HCT116 (cell line): Measurements from ENCODE around the gene AUTS2. TPM values are rescaled to one million over a fixed set of nuclear protein-coding genes. Genes with fewer than 3 reads are reported as not detected.

Experiments
- ATAC-seq: fragments of 200-7000 bp; cut with Tn5 transposase; 2 replicates; pipeline ENCODE4 v1.9.1; 2020; ENCODE audit warnings: mild to moderate bottlenecking, moderate library complexity
- BruUV-seq: library from RNA; stranded (reverse); fragments of 400-500 nt; replicated peaks from 2 replicates; lab custom pipeline; 2021; lab: Mats Ljungman, UMichigan
- CTCF ChIA-PET: fragments of 300-600 bp; sonication (Branson Sonifier 250); formaldehyde crosslinking; loops from one replicate; lab custom pipeline; 2021; ENCODE audit warnings: antibody characterized with exemption; lab: Charles Lee
- POLR2A ChIA-PET: fragments of 300-600, 350-600 bp; sonication (Branson Sonifier 250); formaldehyde crosslinking; loops from one replicate; lab custom pipeline; 2021; ENCODE audit warnings: antibody characterized with exemption; lab: Charles Lee
- RAD21 ChIA-PET, 2 experiments: fragments of 300-600 bp; sonication (Branson Sonifier 250); formaldehyde crosslinking; loops; one replicate each; lab custom pipeline; 2023; ENCODE audit warnings: low total read pairs in 2 of 2; ENCODE audit not compliant: uncharacterized antibody in 2 of 2, unreplicated experiment in 2 of 2, low non-redundant PET in 1 of 2; lab: Charles Lee
- DNase-seq: peaks from one replicate; pipeline ENCODE4 v3.0.0-alpha.2; 2010; ENCODE audit warnings: low read depth, low spot score
- H2AFZ ChIP-seq: fragments of 200-600 bp; shearing (Covaris generic), sonication (generic); 2 replicates; pipeline ENCODE4 v1.6.1; 2017; ENCODE audit warnings: low read depth, mixed run types, mixed read lengths, antibody characterized with exemption, low read length; ENCODE audit not compliant: poor library complexity, severe bottlenecking
- H3K27ac ChIP-seq: 2 replicates; pipeline ENCODE4 v1.5.1; 2012; ENCODE audit warnings: low read depth, low read length
- H3K27me3 ChIP-seq: fragments of 200-600 bp; sonication (generic); 2 replicates; pipeline ENCODE4 v1.6.1; 2016; ENCODE audit warnings: mixed run types, low read length, mixed read lengths; ENCODE audit not compliant: insufficient read depth
- H3K36me3 ChIP-seq, 2 experiments: fragments of 200-500 bp in 1 of 2; fragments of 200-600 bp in 1 of 2; sonication (Bioruptor generic) in 1 of 2; sonication (generic) in 1 of 2; 2 replicates each; pipeline versions ENCODE4 v1.5.1 to v1.6.1; 2014 to 2016; ENCODE audit warnings: low read length in 2 of 2, inconsistent platforms in 1 of 2, mixed read lengths in 1 of 2, mixed run types in 1 of 2; ENCODE audit not compliant: insufficient read depth in 2 of 2, control insufficient read depth in 1 of 2
- H3K4me1 ChIP-seq, 2 experiments: fragments of 200-600 bp in 1 of 2; sonication (generic) in 1 of 2; 2 replicates each; pipeline versions ENCODE4 v1.5.1 to v1.6.1; 2012 to 2017; ENCODE audit warnings: low read length in 2 of 2, inconsistent platforms in 1 of 2, mild to moderate bottlenecking in 1 of 2, mixed read lengths in 1 of 2, mixed run types in 1 of 2, moderate library complexity in 1 of 2; ENCODE audit not compliant: insufficient read depth in 2 of 2, control insufficient read depth in 1 of 2
- H3K4me2 ChIP-seq: fragments of 200-600 bp; sonication (generic); 2 replicates; pipeline ENCODE4 v1.6.1; 2017; ENCODE audit warnings: mixed run types, low read length, mixed read lengths
- H3K4me3 ChIP-seq, 2 experiments: fragments of 200-600 bp in 1 of 2; sonication (generic) in 1 of 2; replicated peaks in 1 of 2; 2 replicates each; pipeline ENCODE4 v1.5.1; 2011 to 2016; ENCODE audit warnings: low read length in 2 of 2, control low read depth in 1 of 2, low read depth in 1 of 2, mild to moderate bottlenecking in 1 of 2, mixed read lengths in 1 of 2, mixed run types in 1 of 2
- H3K79me2 ChIP-seq: fragments of 200-600 bp; sonication (generic); 2 replicates; pipeline ENCODE4 v1.6.1; 2017; ENCODE audit warnings: mild to moderate bottlenecking, mixed run types, low read length, moderate library complexity, mixed read lengths; ENCODE audit not compliant: insufficient read depth
- H3K9ac ChIP-seq: fragments of 200-600 bp; sonication (generic); 2 replicates; pipeline ENCODE4 v1.6.1; 2016; ENCODE audit warnings: low read length, mixed read lengths
- H3K9me2 ChIP-seq: fragments of 200-600 bp; sonication (generic), shearing (Covaris generic); 2 replicates; pipeline ENCODE4 v1.6.1; 2017; ENCODE audit warnings: mixed run types, mild to moderate bottlenecking, moderate library complexity; ENCODE audit not compliant: insufficient read depth
- H3K9me3 ChIP-seq, 2 experiments: fragments of 200-500 bp in 1 of 2; fragments of 200-600 bp in 1 of 2; sonication (Bioruptor generic) in 1 of 2; sonication (generic) in 1 of 2; 2 replicates each; pipeline ENCODE4 v1.6.1; 2014 to 2017; ENCODE audit warnings: low read length in 2 of 2, mixed read lengths in 2 of 2, inconsistent platforms in 1 of 2, low read depth in 1 of 2, mild to moderate bottlenecking in 1 of 2, mixed run types in 1 of 2, moderate library complexity in 1 of 2; ENCODE audit not compliant: control insufficient read depth in 1 of 2, insufficient read depth in 1 of 2
- H4K20me1 ChIP-seq: fragments of 200-600 bp; sonication (generic), shearing (Covaris generic); 2 replicates; pipeline ENCODE4 v1.6.1; 2017; ENCODE audit warnings: mixed run types, mild to moderate bottlenecking, moderate library complexity; ENCODE audit not compliant: insufficient read depth
- CBX3 ChIP-seq: IDR thresholded peaks from 2 replicates; pipeline ENCODE4 v1.6.1; 2012; ENCODE audit warnings: low read depth
- CEBPB ChIP-seq: IDR thresholded peaks from 2 replicates; pipeline ENCODE4 v1.6.1; 2012; ENCODE audit warnings: low read depth
- EGR1 ChIP-seq: IDR thresholded peaks from 2 replicates; pipeline ENCODE4 v1.6.1; 2012; ENCODE audit warnings: low read depth
- EZH2 ChIP-seq: fragments of 200-600 bp; sonication (generic); IDR thresholded peaks from 2 replicates; pipeline ENCODE4 v1.6.1; 2017; ENCODE audit warnings: antibody characterized with exemption, mixed run types
- EZH2phosphoT487 ChIP-seq: fragments of 200-600 bp; IDR thresholded peaks from 2 replicates; pipeline ENCODE4 v1.6.1; 2018; ENCODE audit warnings: antibody characterized with exemption, borderline replicate concordance
- JUND ChIP-seq: IDR thresholded peaks from 2 replicates; pipeline ENCODE4 v1.6.1; 2012
- RAD21 ChIP-seq: IDR thresholded peaks from 2 replicates; pipeline ENCODE4 v1.6.1; 2012; ENCODE audit warnings: low read depth, mild to moderate bottlenecking
- SP1 ChIP-seq: IDR thresholded peaks from 2 replicates; pipeline ENCODE4 v1.6.1; 2012; ENCODE audit warnings: low read depth
- SRF ChIP-seq: IDR thresholded peaks from 2 replicates; pipeline ENCODE4 v1.6.1; 2012; ENCODE audit warnings: low read depth
- TCF7L2 ChIP-seq: IDR thresholded peaks from 2 replicates; pipeline ENCODE4 v1.7.0; 2011; ENCODE audit warnings: borderline replicate concordance, inconsistent platforms; ENCODE audit not compliant: insufficient read depth, insufficient read length; ENCODE audit errors: extremely low read depth
- ZFX ChIP-seq: fragments of 450-650 bp; IDR thresholded peaks from 2 replicates; pipeline ENCODE4 v1.6.1; 2017
- ZNF274 ChIP-seq: fragments of 200-500 bp; sonication (Bioruptor generic); IDR thresholded peaks from 2 replicates; pipeline ENCODE4 v1.6.1; 2014; ENCODE audit warnings: mild to moderate bottlenecking, low read depth, low read length, inconsistent platforms
- intact Hi-C: fragments of 100-400 bp; cut with micrococcal nuclease; formaldehyde crosslinking; loops from 2 replicates; pipeline ENCODE4 v1.10.0; 2022
- total RNA-seq: library from RNA; stranded (reverse); gene quantifications from one replicate; pipeline ENCODE4 v1.2.1, GENCODE V29; 2021; ENCODE audit not compliant: unreplicated experiment
- TF ChIP-seq, protein P1 (sequence below), 3 experiments: fragments of 200-600 bp in 1 of 3; sonication (generic) in 1 of 3; IDR thresholded peaks in 2 of 3; conservative IDR thresholded peaks in 1 of 3; 2 replicates each; pipeline ENCODE4 v1.5.1; 2012 to 2017; ENCODE audit warnings: low read depth in 2 of 3, low read length in 2 of 3, antibody characterized with exemption in 1 of 3, borderline replicate concordance in 1 of 3, control low read depth in 1 of 3, mild to moderate bottlenecking in 1 of 3, mixed read lengths in 1 of 3, mixed run types in 1 of 3, moderate library complexity in 1 of 3; ENCODE audit not compliant: insufficient read depth in 1 of 3
- TF ChIP-seq, protein P2 (sequence below): IDR thresholded peaks from 2 replicates; pipeline ENCODE4 v1.6.1; 2012
- TF ChIP-seq, protein P3 (sequence below): IDR thresholded peaks from 2 replicates; pipeline ENCODE4 v1.6.1; 2012; ENCODE audit warnings: low read depth

AUTS2 gene
- total RNA-seq, 1 experiment from 2014 or later: 0.93 TPM

DNA sequence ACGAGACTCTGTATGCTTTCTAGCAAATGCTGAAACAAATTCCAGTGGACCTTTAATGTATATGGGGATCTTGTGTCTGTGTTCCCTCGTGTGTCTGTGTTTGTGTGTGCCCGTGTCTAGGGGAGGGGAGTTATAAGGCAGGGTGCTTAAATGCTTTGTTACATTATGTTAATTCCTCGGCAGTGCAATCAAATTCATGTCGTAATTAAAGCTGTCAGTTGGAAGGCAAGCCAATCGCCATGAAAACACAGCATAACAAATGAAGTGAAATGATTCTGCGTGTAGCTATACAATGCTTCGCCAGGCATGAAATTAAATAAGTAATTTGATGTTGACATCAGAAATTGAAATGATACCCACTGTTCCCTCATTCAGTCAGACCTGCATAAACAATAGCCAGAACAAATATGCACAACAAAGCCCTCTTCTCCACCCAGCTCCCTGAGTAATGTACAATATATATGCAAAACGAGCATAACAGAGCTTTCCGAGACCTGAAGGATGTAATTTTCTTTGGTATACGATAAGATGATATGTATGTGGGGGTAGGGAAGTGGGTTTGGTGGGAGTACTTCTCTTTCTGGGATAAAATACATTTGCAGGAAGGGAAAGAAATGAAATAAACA, 534.1 kb downstream of the AUTS2 start:
- Histone ChIP-seq H3K36me3 (no peaks in the 10 kb centered on the region), H4K20me1 (no peaks in the 10 kb centered on the region), H3K4me1 (no peaks in the 10 kb centered on the region), H3K9ac (no peak overlapping the region), H3K27ac (no peak overlapping the region), H3K79me2 (no peaks in the 10 kb centered on the region), H3K27me3 (no peaks in the 10 kb centered on the region), H3K9me2 (no peaks in the 10 kb centered on the region), H3K9me3 (peaks cover 11 to 26% of the 10 kb centered on the region in 2 experiments; a peak in 2 of 4 replicates), H3K4me3 (no peak overlapping the region), H2AFZ (no peak overlapping the region), H3K4me2 (no peak overlapping the region)
- no peak for DNase-seq
- POLR2A ChIA-PET: no interaction called here
- CTCF ChIA-PET: no interaction called here
- TF ChIP-seq SRF (no peak), TCF7L2 (no peak), SP1 (no peak), EZH2phosphoT487 (no peak), ZNF274 (no peak), CBX3 (no peak), CEBPB (no peak), EGR1 (no peak), JUND (no peak), ZFX (no peak), EZH2 (no peak), RAD21 (no peak)
- TF ChIP-seq, protein P1, sequence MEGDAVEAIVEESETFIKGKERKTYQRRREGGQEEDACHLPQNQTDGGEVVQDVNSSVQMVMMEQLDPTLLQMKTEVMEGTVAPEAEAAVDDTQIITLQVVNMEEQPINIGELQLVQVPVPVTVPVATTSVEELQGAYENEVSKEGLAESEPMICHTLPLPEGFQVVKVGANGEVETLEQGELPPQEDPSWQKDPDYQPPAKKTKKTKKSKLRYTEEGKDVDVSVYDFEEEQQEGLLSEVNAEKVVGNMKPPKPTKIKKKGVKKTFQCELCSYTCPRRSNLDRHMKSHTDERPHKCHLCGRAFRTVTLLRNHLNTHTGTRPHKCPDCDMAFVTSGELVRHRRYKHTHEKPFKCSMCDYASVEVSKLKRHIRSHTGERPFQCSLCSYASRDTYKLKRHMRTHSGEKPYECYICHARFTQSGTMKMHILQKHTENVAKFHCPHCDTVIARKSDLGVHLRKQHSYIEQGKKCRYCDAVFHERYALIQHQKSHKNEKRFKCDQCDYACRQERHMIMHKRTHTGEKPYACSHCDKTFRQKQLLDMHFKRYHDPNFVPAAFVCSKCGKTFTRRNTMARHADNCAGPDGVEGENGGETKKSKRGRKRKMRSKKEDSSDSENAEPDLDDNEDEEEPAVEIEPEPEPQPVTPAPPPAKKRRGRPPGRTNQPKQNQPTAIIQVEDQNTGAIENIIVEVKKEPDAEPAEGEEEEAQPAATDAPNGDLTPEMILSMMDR (IDR thresholded peaks at IDR 0.05 in 2 of 3, conservative IDR thresholded peaks at IDR 0.05 in 1 of 3; ENCODE audit: borderline replicate concordance in 1 of 3, insufficient read depth in 1 of 3, low read depth in 2 of 3, low read length in 2 of 3): no peak
- TF ChIP-seq, protein P2, sequence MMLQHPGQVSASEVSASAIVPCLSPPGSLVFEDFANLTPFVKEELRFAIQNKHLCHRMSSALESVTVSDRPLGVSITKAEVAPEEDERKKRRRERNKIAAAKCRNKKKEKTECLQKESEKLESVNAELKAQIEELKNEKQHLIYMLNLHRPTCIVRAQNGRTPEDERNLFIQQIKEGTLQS: no peak
- TF ChIP-seq, protein P3, sequence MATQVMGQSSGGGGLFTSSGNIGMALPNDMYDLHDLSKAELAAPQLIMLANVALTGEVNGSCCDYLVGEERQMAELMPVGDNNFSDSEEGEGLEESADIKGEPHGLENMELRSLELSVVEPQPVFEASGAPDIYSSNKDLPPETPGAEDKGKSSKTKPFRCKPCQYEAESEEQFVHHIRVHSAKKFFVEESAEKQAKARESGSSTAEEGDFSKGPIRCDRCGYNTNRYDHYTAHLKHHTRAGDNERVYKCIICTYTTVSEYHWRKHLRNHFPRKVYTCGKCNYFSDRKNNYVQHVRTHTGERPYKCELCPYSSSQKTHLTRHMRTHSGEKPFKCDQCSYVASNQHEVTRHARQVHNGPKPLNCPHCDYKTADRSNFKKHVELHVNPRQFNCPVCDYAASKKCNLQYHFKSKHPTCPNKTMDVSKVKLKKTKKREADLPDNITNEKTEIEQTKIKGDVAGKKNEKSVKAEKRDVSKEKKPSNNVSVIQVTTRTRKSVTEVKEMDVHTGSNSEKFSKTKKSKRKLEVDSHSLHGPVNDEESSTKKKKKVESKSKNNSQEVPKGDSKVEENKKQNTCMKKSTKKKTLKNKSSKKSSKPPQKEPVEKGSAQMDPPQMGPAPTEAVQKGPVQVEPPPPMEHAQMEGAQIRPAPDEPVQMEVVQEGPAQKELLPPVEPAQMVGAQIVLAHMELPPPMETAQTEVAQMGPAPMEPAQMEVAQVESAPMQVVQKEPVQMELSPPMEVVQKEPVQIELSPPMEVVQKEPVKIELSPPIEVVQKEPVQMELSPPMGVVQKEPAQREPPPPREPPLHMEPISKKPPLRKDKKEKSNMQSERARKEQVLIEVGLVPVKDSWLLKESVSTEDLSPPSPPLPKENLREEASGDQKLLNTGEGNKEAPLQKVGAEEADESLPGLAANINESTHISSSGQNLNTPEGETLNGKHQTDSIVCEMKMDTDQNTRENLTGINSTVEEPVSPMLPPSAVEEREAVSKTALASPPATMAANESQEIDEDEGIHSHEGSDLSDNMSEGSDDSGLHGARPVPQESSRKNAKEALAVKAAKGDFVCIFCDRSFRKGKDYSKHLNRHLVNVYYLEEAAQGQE: no peak
- intact Hi-C loops: no loop called here
- RAD21 ChIA-PET: no interaction called here
- BruUV-seq: no TSS peak
- ATAC-seq: no peak
